ENCODE measurements around the gene AP1S1.

- TF ChIP-seq POLR2A (IDR thresholded peaks at IDR 0.05) (no peak), CTCF (IDR thresholded peaks at IDR 0.05) (no peak)
Observed at GRCh38 chr7:101115215-101115614, 39.1 kb upstream of the AP1S1 start.

Measured in heart left ventricle (tissue), 13 donors.